Adrenal gland (tissue), 5 donors: ENCODE measurements around the gene CHTOP.

Experiments
- POLR2A ChIP-seq, 2 donors: fragments of 450-650 bp; IDR thresholded peaks; one replicate each; pipeline ENCODE4 v1.6.1; 2017; ENCODE audit warnings: antibody characterized with exemption in 2 of 2, mild to moderate bottlenecking in 2 of 2, moderate library complexity in 1 of 2
- TF ChIP-seq, protein P1 (sequence below), 6 experiments: fragments of 450-650 bp in 4 of 6; fragments of 200-600 bp in 2 of 6; sonication (generic) in 1 of 6; IDR thresholded peaks; 1 replicate in 5 of 6; 2 replicates in 1 of 6; pipeline versions ENCODE4 v1.5.1 to v1.8.0; 2016 to 2021; ENCODE audit warnings: antibody characterized with exemption in 6 of 6, mild to moderate bottlenecking in 2 of 6, moderate library complexity in 1 of 6
- donor health status: DM: no; HTN: no; CAD: no.

- TF ChIP-seq, protein P1, sequence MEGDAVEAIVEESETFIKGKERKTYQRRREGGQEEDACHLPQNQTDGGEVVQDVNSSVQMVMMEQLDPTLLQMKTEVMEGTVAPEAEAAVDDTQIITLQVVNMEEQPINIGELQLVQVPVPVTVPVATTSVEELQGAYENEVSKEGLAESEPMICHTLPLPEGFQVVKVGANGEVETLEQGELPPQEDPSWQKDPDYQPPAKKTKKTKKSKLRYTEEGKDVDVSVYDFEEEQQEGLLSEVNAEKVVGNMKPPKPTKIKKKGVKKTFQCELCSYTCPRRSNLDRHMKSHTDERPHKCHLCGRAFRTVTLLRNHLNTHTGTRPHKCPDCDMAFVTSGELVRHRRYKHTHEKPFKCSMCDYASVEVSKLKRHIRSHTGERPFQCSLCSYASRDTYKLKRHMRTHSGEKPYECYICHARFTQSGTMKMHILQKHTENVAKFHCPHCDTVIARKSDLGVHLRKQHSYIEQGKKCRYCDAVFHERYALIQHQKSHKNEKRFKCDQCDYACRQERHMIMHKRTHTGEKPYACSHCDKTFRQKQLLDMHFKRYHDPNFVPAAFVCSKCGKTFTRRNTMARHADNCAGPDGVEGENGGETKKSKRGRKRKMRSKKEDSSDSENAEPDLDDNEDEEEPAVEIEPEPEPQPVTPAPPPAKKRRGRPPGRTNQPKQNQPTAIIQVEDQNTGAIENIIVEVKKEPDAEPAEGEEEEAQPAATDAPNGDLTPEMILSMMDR (IDR thresholded peaks at IDR 0.05) = no peak
- no peak for TF ChIP-seq POLR2A (IDR thresholded peaks at IDR 0.05)
Observed at GRCh38 chr1:153688736-153689328, 55.0 kb downstream of the CHTOP start.
